WERI-Rb-1 (cell line): Measurements from ENCODE around the gene TESK2.
"Not testable (repeated sequence)": the region's sequence is repeated elsewhere in the genome, so short reads cannot be mapped to it uniquely, and the experiment has no call there.

ENCODE experiments used
- DNase-seq: peaks from one replicate; pipeline ENCODE4 v3.0.0-alpha.2; 2020
- H3K27ac ChIP-seq: fragments of 250-450 bp; sonication (Bioruptor Pico); 2 replicates; pipeline ENCODE4 v1.5.1; 2020; ENCODE audit warnings: mild to moderate bottlenecking, moderate library complexity
- H3K27me3 ChIP-seq: fragments of 250-450 bp; sonication (Bioruptor Pico); 2 replicates; pipeline ENCODE4 v1.5.1; 2021; ENCODE audit warnings: mild to moderate bottlenecking, low read depth, moderate library complexity; ENCODE audit not compliant: insufficient read depth, severe bottlenecking
- H3K36me3 ChIP-seq: fragments of 250-450 bp; sonication (Bioruptor Pico); 2 replicates; pipeline ENCODE4 v1.5.1; 2020; ENCODE audit warnings: mild to moderate bottlenecking, moderate library complexity
- H3K4me3 ChIP-seq: 2 replicates; pipeline ENCODE4 v1.5.1; 2011; ENCODE audit warnings: low read depth, mild to moderate bottlenecking, control low read depth, low read length
- H3K9me3 ChIP-seq: fragments of 250-450 bp; sonication (Bioruptor Pico); 2 replicates; pipeline ENCODE4 v1.5.1; 2021; ENCODE audit warnings: mild to moderate bottlenecking, moderate library complexity; ENCODE audit not compliant: severe bottlenecking
- TF ChIP-seq, protein P1 (sequence below): IDR thresholded peaks from 2 replicates; pipeline ENCODE4 v1.5.1; 2011; ENCODE audit warnings: low read depth, mild to moderate bottlenecking, control low read depth, inconsistent platforms, low read length

Gene TESK2

DNA sequence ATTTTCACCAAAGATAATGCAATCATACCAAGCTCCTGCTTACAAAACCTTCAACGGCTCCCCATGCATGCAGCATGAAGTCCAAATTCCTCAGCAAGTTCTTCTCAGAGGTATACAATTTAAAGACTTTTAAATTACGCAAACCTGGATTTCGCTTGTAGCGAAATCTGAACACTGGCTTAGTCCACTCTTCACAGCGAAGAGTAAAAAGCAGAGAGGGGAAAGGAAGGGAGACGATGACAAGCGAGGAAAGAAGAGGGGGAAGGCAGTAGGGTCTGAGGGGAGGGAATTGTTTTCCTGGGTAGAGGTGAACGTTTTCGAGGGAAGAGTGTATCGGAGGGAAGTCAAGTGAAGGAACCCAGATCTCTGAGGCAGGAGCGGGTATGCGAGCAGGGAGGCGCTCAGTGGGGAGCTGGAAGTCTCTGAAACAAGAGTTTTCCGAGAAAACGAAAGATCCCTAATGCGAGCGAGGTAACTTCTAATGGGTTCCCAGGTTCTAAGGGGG lies 790 bp downstream of the TESK2 start:
- no peaks in the 10 kb centered on the region for H3K9me3 ChIP-seq
- H3K36me3 ChIP-seq: no peaks in the 10 kb centered on the region
- no peaks in the 10 kb centered on the region for H3K27me3 ChIP-seq
- H3K4me3 ChIP-seq: peak overlapping the region; percentile 43
- TF ChIP-seq, protein P1, sequence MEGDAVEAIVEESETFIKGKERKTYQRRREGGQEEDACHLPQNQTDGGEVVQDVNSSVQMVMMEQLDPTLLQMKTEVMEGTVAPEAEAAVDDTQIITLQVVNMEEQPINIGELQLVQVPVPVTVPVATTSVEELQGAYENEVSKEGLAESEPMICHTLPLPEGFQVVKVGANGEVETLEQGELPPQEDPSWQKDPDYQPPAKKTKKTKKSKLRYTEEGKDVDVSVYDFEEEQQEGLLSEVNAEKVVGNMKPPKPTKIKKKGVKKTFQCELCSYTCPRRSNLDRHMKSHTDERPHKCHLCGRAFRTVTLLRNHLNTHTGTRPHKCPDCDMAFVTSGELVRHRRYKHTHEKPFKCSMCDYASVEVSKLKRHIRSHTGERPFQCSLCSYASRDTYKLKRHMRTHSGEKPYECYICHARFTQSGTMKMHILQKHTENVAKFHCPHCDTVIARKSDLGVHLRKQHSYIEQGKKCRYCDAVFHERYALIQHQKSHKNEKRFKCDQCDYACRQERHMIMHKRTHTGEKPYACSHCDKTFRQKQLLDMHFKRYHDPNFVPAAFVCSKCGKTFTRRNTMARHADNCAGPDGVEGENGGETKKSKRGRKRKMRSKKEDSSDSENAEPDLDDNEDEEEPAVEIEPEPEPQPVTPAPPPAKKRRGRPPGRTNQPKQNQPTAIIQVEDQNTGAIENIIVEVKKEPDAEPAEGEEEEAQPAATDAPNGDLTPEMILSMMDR: no peak
- DNase-seq: no peak
- H3K27ac ChIP-seq: no peak overlapping the region

DNA sequence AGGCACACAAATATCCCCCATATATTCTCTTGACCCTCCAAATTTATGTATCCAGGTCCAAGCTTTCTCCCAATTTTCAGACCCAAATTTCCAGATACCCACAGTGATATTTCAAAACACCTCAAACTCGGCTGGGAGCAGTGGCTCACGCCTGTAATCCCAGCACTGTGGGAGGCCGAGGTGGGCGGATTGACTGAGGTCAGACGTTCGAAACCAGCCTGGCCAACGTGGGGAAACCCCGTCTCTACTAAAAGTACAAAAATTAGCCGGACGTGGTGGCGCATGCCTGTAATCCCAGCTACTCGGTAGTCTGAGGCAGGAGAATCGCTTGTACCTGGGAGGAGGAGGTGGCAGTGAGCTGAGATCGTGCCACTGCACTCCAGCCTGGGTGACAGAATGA lies 1.6 kb downstream of the TESK2 start:
- H3K36me3 ChIP-seq, DNase-seq, H3K27ac ChIP-seq, H3K4me3 ChIP-seq, H3K27me3 ChIP-seq, H3K9me3 ChIP-seq: not testable (repeated sequence)

DNA sequence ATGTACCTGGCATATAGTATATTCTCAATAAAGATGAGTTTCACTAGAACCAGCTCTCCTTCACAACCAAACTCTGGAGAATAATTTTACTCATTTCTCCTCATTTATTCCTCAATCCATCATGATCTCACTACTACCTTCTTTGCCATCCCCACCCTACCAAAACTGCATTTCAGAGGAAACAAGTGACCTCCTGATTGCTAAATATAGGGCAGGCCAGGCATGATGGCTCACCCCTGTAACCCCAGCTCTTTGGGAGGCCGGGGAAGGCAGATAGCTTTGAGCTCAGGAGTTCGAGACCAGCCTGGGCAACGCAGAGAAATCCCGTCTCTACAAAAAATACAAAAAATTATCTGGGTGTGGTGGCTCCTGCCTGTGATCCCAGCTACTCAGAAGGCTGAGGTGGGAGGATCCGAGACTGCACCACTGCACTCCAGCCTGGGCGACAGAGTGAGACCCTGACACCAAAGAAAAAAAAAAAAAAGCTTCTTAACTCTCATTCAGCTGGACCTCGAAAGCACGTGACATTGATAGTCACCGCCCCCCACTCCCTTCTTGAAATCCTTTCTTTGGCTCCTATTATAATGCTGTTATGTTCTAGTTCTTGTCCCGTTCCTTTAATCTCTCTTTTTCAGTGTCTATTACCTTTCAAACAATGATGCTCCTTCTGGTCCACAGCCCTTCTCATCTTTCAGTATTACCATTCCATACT lies 2.1 kb downstream of the TESK2 start:
- TF ChIP-seq, protein P1: no peak
- no peak for DNase-seq
- Histone ChIP-seq H3K27ac (no peak overlapping the region), H3K9me3 (no peaks in the 10 kb centered on the region), H3K4me3 (no peak overlapping the region), H3K36me3 (no peaks in the 10 kb centered on the region), H3K27me3 (no peaks in the 10 kb centered on the region)

DNA sequence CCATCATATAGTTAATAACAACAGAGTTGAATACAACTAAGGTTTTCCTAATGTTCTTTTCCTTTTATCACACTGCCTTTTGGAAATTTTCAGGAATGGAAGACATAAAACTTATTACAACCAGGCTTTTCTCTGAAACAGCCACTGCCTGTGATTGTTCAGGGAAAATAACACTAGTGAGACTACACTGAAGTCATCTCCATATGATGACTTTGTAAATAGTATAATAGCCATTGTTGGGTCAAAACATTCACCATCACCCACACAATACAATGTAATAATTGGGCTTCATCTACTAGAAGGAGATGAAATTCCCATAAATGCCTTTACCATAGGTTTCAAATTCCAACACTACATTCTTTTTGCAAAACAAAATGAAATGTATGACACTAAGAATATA lies 5.0 kb downstream of the TESK2 start:
- TF ChIP-seq, protein P1: no peak
- Histone ChIP-seq H3K9me3 (no peaks in the 10 kb centered on the region), H3K4me3 (no peak overlapping the region), H3K27me3 (no peaks in the 10 kb centered on the region), H3K36me3 (no peaks in the 10 kb centered on the region), H3K27ac (no peak overlapping the region)
- DNase-seq: no peak

DNA sequence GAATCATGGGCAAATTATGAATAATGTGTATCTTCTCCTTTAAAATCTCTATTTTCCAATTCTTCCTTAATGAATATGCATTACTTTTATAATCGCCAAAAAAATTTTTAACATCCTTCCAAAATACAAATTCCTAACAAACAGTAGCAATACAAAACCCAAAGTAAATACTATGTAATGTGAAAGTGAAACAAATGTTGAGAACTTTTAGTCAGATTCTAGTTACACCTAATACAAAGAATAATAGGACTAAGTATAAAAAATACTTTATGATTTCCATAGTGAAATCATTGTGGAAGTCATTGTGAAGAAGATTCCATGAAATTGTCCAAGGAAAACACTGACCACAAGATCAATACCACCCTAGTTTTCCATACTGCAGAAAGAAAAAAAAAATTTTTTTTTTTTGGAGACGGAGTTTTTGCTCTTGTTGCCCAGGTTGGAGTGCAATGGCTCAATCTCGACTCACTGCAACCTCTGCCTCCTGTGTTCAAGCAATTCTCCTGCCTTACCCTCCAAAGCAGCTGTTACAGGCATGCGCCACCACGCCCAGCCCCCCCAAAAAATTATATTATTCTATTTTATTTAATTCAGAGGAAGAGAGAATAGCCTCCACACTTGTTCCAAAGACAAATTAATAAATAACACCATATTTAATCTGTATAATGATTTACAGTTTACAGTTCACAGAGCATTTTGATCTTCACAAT lies 11.8 kb downstream of the TESK2 start:
- Histone ChIP-seq H3K4me3 (no peak overlapping the region), H3K9me3 (no peaks in the 10 kb centered on the region), H3K36me3 (no peaks in the 10 kb centered on the region), H3K27ac (no peak overlapping the region), H3K27me3 (no peaks in the 10 kb centered on the region)
- DNase-seq: no peak
- TF ChIP-seq, protein P1: no peak

DNA sequence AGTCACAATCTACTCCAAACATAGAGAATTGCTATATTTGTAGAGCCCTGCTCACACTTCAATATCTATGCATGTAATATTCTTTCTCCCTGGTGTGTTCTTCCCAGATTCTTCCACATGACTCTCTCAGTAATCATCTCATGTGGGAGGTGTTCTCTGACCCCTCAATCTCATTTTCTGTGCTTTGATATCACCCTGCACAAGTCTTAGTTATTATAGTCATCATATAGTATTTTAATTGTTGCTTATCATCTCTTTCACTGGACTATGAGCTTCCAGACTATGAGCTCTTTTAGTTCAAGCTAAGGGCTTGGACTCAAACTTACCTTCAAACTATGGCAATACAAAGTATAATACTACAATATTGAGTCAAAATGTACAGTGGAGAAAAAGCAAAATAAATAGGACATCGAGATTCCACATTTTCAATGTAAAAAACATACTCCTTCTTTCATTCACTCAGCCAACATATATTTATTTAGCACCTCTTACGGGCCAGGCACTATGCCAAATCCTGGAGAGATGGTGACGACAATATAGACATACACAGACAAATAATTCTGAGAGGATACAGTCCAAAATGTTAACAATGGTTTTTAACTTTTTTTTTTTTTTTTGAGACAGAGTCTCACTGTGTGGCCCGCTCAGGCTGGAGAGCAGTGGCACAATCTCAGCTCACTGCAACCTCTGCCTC lies 12.7 kb downstream of the TESK2 start:
- TF ChIP-seq, protein P1: no peak
- H3K36me3 ChIP-seq: no peaks in the 10 kb centered on the region
- H3K4me3 ChIP-seq: no peak overlapping the region
- DNase-seq: no peak
- H3K9me3 ChIP-seq: no peaks in the 10 kb centered on the region
- H3K27ac ChIP-seq: no peak overlapping the region
- H3K27me3 ChIP-seq: no peaks in the 10 kb centered on the region
